ENCODE data around the gene UBE2E1.

DNA sequence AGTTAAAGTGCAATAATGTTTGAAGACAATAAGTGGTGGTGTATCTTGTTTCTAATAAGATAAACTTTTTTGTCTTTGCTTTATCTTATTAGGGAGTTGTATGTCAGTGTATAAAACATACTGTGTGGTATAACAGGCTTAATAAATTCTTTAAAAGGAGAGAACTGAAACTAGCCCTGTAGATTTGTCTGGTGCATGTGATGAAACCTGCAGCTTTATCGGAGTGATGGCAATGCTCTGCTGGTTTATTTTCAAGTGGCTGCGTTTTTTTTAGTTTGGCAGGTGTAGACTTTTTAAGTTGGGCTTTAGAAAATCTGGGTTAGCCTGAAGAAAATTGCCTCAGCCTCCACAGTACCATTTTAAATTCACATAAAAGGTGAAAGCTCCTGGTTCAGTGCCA, 113.9 kb downstream of the UBE2E1 start:
- TF ChIP-seq POLR2A (IDR thresholded peaks at IDR 0.05; ENCODE audit: low read length) (no peak), GATA1 (IDR thresholded peaks at IDR 0.05; ENCODE audit: low read depth, low read length) (no peak)
